Activated CD8-positive, alpha-beta memory T cell treated with anti-CD3 and anti-CD28 coated beads for 36 hours (primary cell): ENCODE measurements around the gene BAHCC1. TPM values are rescaled to one million over a fixed set of nuclear protein-coding genes. Genes with fewer than 3 reads are reported as not detected.
"Not testable (repeated sequence)": the region's sequence is repeated elsewhere in the genome, so short reads cannot be mapped to it uniquely, and the experiment has no call there.

ENCODE experiments used
- CTCF ChIA-PET: fragments of 350-600 bp; sonication (Branson Sonifier 250); formaldehyde crosslinking; loops from one replicate; lab custom pipeline; 2021; ENCODE audit warnings: antibody characterized with exemption; lab: Charles Lee
- POLR2A ChIA-PET: fragments of 350-600 bp; sonication (Branson Sonifier 250); formaldehyde crosslinking; loops from one replicate; lab custom pipeline; 2021; ENCODE audit warnings: antibody characterized with exemption; lab: Charles Lee
- total RNA-seq, 2 experiments: library from RNA; stranded (reverse); gene quantifications; one replicate each; pipeline ENCODE4 v1.2.3, GENCODE V29; 2021

The BAHCC1 gene
- total RNA-seq, result not detected

DNA sequence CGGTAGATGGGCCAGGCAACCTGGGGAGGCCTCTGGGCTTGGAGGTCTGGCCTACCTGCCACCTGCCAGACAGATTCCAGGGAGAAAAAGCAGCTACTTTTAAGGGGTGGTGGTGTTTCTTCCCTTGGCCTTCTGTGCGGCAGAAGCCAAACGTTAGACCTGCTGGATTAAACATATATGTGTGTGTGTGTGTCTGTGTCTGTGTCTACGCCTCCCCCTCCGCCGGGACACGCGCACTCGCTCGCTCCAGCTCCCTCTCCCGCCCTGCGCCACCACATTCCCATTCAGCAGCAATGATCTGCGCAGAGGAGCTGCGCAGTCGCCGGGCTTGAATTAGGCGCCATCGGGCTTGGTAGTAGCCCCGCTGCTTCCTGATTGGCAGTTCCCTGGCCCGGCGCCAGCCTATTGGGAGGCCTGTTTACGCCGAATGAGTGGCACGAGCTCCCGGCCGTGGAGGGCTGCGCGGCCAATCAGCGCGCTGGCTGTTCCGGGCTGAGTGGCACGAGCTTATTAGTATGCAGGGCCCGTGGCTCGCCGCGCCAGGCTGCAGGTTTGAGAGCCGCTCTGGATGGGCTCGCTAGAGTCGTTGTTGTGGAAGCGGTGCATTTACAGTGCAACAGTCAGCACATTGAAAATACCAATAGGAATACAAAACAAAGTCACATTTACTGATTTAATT is at the start of gene BAHCC1:
Gene BAHCC1, plus strand, starts transcription at position 537 of the 679 bp plus-strand sequence. CDS start 4,283 bp downstream, outside the sequence.
- POLR2A ChIA-PET, result interaction anchor here (0.7 to 1.2 kb wide), 3 partner anchors 42 to 100 kb away, joined by 3 to 7 read pairs (median 3); partner anchors contain the start of gene SLC38A10
- CTCF ChIA-PET, result interaction anchor here (0.7 to 1.5 kb wide), 3 partner anchors 53 to 99 kb away, joined by 3 to 5 read pairs (median 4); no protein-coding TSS in a partner anchor

- CTCF ChIA-PET, result no interaction called here
These were observed 49.0 kb upstream of the BAHCC1 start for GRCh38 chr17:81346090-81346907.

DNA sequence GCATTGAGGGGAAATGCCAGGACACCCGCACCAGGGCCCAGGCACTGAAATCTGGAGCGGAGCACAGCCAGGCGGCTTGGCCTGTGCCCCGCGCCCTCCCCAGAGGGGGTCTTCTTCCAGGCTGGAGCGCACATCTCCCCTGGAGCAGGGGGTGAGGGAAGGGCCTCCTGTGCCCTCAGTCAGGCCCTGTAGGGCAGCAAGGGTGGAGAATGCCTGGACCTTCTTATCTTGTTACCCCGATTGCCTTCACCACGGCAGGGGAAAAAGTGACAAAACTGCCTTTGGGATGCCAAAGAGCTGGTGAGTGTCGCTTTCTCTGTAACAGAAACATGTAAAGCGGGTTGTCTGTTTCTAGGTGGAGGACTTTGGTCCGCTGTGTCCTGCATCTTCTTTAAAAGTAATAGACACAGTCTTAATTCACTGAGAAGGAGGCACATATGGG is 48.3 kb upstream of the BAHCC1 start:
- CTCF ChIA-PET, result no interaction called here
- POLR2A ChIA-PET, result no interaction called here

More at GRCh38 chr17:81346090-81346907, 49.0 kb upstream of the BAHCC1 start:
- POLR2A ChIA-PET, result interaction anchor here (0.6 kb wide), 1 partner anchor 73 kb away, joined by 6 read pairs; no protein-coding TSS in a partner anchor

- ChIA-PET CTCF (no interaction called here), POLR2A (no interaction called here)
These were observed 47.8 kb upstream of the BAHCC1 start for GRCh38 chr17:81347437-81347836.

DNA sequence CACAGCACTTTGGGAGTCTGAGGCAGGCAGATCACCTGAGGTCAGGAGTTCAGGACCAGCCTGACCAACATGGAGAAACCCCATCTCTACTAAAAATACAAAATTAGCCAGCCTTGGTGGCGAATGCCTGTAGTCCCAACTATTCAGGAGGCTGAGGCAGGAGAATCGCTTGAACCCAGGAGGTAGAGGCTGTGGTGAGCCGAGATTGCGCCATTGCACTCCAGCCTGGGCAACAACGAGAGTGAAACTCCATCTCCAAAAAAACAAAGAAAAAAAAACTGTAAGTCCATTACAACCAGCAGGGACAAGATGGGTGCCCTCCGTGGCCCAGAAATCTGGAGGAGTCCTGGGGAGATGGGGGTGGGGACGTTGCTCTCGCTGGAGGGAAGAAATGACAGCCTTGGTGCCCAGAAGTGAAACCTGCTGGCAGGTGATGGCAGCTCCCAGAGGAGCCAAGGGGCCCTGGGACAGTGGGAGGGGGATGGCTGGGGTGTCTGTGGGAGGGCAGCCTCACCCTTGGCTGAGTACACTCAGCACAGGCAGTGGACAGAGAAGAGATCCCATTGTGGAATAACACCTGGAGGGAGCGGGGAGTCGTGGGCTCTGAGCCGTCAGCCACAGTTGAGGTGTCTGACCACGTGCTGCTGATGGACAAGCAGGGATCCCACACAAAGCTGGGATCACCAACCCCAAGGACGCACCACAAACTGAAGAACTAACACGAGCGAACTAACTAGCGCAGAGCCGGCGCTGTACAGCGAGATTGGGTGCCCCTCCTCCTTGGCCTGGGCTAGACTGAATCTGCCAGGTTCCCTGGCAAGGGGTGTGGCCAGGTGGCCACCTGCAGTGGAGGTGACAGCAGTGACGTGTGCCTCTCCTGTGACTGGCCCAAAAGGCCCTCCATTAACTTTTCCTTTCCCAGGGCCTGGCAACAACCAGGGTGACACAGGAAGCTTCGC is 46.9 kb upstream of the BAHCC1 start:
- ChIA-PET POLR2A (no interaction called here), CTCF (no interaction called here)

GRCh38 chr17:81349397-81350319 is 45.6 kb upstream of the BAHCC1 start:
- ChIA-PET CTCF (no interaction called here), POLR2A (no interaction called here)

- POLR2A ChIA-PET, result no interaction called here
These were observed 44.9 kb upstream of the BAHCC1 start for GRCh38 chr17:81350320-81350890.

DNA sequence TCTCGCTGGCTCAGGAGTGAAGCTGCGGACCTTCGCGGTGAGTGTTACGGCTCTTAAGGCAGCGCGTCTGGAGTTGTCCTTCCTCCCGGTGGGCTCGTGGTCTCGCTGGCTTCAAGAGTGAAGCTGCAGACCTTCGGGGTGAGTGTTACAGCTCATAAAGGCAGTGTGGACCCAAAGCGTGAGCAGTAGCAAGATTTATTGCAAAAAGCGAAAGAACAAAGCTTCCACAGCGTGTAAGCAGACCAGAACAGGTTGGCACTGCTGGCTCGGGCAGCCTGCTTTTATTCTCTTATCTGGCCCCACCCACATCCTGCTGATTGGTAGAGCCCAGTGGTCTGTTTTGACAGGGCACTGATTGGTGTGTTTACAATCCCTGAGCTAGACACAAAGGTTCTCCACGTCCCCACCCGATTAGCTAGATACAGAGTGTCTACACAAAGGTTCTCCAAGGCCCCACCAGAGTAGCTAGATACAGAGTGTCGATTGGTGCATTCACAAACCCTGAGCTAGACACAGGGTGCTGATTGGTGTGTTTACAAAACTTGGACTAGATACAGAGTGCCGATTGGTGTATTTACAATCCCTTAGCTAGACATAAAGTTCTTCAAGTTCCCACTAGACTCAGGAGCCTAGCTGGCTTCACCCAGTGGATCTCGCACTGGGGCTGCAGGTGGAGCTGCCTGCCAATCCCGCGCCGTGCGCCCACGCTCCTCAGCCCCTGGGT is 43.8 kb upstream of the BAHCC1 start:
- POLR2A ChIA-PET, CTCF ChIA-PET: not testable (repeated sequence)

More at GRCh38 chr17:81350320-81350890, 44.9 kb upstream of the BAHCC1 start:
- CTCF ChIA-PET, result no interaction called here

DNA sequence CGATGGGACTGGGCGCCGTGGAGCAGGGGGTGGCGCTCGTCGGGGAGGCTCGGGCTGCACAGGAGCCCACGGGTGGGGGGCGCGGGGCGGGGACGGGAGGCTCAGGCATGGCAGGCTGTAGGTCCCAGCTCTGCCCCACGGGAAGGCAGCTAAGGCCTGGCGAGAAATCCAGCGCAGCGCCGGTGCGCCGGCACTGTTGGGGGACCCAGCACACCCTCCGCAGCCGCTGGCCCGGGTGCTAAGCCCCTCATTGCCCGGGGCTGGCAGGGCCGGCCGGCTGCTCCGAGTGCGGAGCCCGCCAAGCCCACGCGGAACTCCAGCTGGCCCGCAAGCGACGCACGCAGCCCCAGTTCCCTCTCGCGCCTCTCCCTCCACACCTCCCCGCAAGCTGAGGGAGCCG is 43.2 kb upstream of the BAHCC1 start:
- CTCF ChIA-PET, POLR2A ChIA-PET: not testable (repeated sequence)

GRCh38 chr17:81354252-81354953 is 40.9 kb upstream of the BAHCC1 start:
- ChIA-PET CTCF (no interaction called here), POLR2A (no interaction called here)

GRCh38 chr17:81354954-81355347 is 40.3 kb upstream of the BAHCC1 start:
- CTCF ChIA-PET, result no interaction called here
- POLR2A ChIA-PET, result no interaction called here

DNA sequence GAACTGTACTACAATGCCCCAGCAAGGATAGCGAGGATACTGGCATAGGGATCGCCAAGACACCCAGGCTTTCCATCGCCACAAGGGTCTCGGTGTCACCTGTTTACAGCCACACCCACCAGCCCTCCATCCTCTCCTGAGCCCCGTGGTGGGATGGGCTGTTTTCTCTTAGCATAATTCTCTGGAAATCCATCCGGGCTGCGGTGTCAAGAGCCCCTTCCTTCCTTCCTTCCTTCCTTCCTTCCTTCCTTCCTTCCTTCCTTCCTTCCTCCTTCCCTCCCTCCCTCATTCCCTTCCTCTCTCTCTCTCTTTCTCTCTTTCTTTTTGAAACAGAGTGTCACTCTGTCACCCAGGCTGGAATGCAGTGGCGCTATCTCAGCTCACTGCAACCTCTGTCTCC is 36.0 kb upstream of the BAHCC1 start:
- POLR2A ChIA-PET, result interaction anchor here (0.6 kb wide), 1 partner anchor 127 kb away, joined by 4 read pairs; no protein-coding TSS in a partner anchor

GRCh38 chr17:81362001-81362400 is 33.3 kb upstream of the BAHCC1 start:
- POLR2A ChIA-PET, CTCF ChIA-PET: not testable (repeated sequence)

More for the DNA sequence above, 36.0 kb upstream of the BAHCC1 start:
- CTCF ChIA-PET, result no interaction called here

GRCh38 chr17:81364278-81365147 is 30.7 kb upstream of the BAHCC1 start:
- POLR2A ChIA-PET, result no interaction called here
- CTCF ChIA-PET, result interaction anchor here (0.6 to 1.0 kb wide), 2 partner anchors 21 to 27 kb away, joined by 3 read pairs; no protein-coding TSS in a partner anchor

GRCh38 chr17:81365148-81365600 is 30.1 kb upstream of the BAHCC1 start:
- CTCF ChIA-PET, result interaction anchor here (0.6 to 1.0 kb wide), 2 partner anchors 20 to 27 kb away, joined by 3 read pairs; no protein-coding TSS in a partner anchor
- POLR2A ChIA-PET, result no interaction called here
